GM18526 (cell line): ENCODE results near the gene HSPA6.
"Not testable (repeated sequence)": the region's sequence is repeated elsewhere in the genome, so short reads cannot be mapped to it uniquely, and the experiment has no call there.

Experiments used
- POLR2A ChIP-seq: IDR thresholded peaks from 3 replicates; pipeline ENCODE4 v1.6.1; 2011; ENCODE audit not compliant: insufficient read length; ENCODE audit errors: extremely low read depth

Gene HSPA6

GRCh38 chr1:161523817-161524741 lies at the start of gene HSPA6:
Gene HSPA6, plus strand, starts transcription at chr1:161524540. Its CDS starts 119 bp downstream, at chr1:161524659.
- TF ChIP-seq POLR2A: not testable (repeated sequence)

GRCh38 chr1:161478985-161479384 lies 45.4 kb upstream of the HSPA6 start:
- no peak for TF ChIP-seq POLR2A

GRCh38 chr1:161480381-161481035 lies 43.8 kb upstream of the HSPA6 start:
- TF ChIP-seq POLR2A: no peak

GRCh38 chr1:161481624-161482392 lies 42.5 kb upstream of the HSPA6 start:
- no peak for TF ChIP-seq POLR2A

GRCh38 chr1:161482610-161483009 lies 41.7 kb upstream of the HSPA6 start:
- no peak for TF ChIP-seq POLR2A

GRCh38 chr1:161483361-161483760 lies 41.0 kb upstream of the HSPA6 start:
- TF ChIP-seq POLR2A: no peak

GRCh38 chr1:161484613-161485012 lies 39.7 kb upstream of the HSPA6 start:
- TF ChIP-seq POLR2A: no peak

- no peak for TF ChIP-seq POLR2A
Measured at GRCh38 chr1:161486806-161487741, 37.3 kb upstream of the HSPA6 start.

- no peak for TF ChIP-seq POLR2A
Measured at GRCh38 chr1:161491472-161491871, 32.9 kb upstream of the HSPA6 start.

- no peak for TF ChIP-seq POLR2A
Measured at GRCh38 chr1:161492827-161493226, 31.5 kb upstream of the HSPA6 start.

- TF ChIP-seq POLR2A: no peak
Measured at GRCh38 chr1:161494091-161494735, 30.1 kb upstream of the HSPA6 start.

- no peak for TF ChIP-seq POLR2A
Measured at GRCh38 chr1:161495490-161495889, 28.9 kb upstream of the HSPA6 start.

- TF ChIP-seq POLR2A: no peak
Measured at GRCh38 chr1:161497961-161498360, 26.4 kb upstream of the HSPA6 start.

- TF ChIP-seq POLR2A: no peak
Measured at GRCh38 chr1:161498646-161499045, 25.7 kb upstream of the HSPA6 start.
